Type B pancreatic cell (in vitro differentiated cells): ENCODE data around the gene NR3C1. TPM values are rescaled to one million over a fixed set of nuclear protein-coding genes. Genes with fewer than 3 reads are reported as not detected.

Experiments used
- DNase-seq: peaks from one replicate; pipeline ENCODE4 v3.0.0; 2021; ENCODE audit warnings: mixed read lengths; ENCODE audit not compliant: unreplicated experiment; ENCODE audit errors: extremely low spot score
- H3K27ac Mint-ChIP-seq: 2 replicates; pipeline ENCODE4 v1.8.0; 2021; ENCODE audit warnings: mild to moderate bottlenecking, mixed read lengths
- H3K27me3 Mint-ChIP-seq: 2 replicates; pipeline ENCODE4 v1.8.0; 2021; ENCODE audit warnings: mixed read lengths
- H3K36me3 Mint-ChIP-seq: 2 replicates; pipeline ENCODE4 v1.8.0; 2021; ENCODE audit warnings: mixed read lengths
- H3K4me1 Mint-ChIP-seq: one replicate; pipeline ENCODE4 v1.8.0; 2021; ENCODE audit warnings: mixed read lengths; ENCODE audit not compliant: unreplicated experiment
- H3K4me3 Mint-ChIP-seq: 2 replicates; pipeline ENCODE4 v1.8.0; 2021; ENCODE audit warnings: mild to moderate bottlenecking, mixed read lengths
- H3K9me3 Mint-ChIP-seq: 2 replicates; pipeline ENCODE4 v1.8.0; 2021; ENCODE audit warnings: mixed read lengths
- total RNA-seq: library from RNA; stranded (reverse); gene quantifications from 2 replicates; pipeline ENCODE4 v1.2.1, GENCODE V29; 2021; ENCODE audit warnings: low replicate concordance
- TF ChIP-seq, protein P1 (sequence below): fragments of 200-600 bp; sonication (generic); conservative IDR thresholded peaks from 2 replicates; pipeline ENCODE4 v1.5.0; 2021; ENCODE audit warnings: antibody characterized with exemption, mild to moderate bottlenecking

Gene NR3C1
- total RNA-seq, 1 donor from 2014 or later: 94.0 TPM

DNA sequence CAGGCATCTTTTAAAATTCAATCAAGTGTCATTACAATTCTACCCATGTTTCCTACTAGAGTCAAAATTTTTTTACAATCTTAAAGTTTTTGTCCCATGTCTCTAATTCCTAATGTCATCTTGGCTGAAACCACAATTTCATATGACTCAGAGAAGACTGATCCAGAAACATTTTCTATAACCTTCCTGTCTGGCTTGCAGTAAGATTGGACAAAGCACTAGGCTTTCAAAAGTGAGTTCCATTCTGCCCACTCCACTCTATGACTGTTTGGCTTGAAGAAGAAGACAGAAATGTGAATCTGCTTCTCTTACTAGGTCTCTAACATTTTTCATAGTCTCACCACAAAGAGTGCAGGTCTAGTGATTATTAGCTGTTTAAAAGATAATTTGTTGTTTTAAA lies 88.8 kb downstream of the NR3C1 start:
- Mint-ChIP-seq H3K27me3 (no peaks in the 10 kb centered on the region), H3K36me3 (peaks cover 31% of the 10 kb centered on the region), H3K27ac (no peak overlapping the region), H3K4me1 (peaks cover 16% of the 10 kb centered on the region), H3K4me3 (no peak overlapping the region), H3K9me3 (no peaks in the 10 kb centered on the region)
- DNase-seq: no peak
- TF ChIP-seq, protein P1, sequence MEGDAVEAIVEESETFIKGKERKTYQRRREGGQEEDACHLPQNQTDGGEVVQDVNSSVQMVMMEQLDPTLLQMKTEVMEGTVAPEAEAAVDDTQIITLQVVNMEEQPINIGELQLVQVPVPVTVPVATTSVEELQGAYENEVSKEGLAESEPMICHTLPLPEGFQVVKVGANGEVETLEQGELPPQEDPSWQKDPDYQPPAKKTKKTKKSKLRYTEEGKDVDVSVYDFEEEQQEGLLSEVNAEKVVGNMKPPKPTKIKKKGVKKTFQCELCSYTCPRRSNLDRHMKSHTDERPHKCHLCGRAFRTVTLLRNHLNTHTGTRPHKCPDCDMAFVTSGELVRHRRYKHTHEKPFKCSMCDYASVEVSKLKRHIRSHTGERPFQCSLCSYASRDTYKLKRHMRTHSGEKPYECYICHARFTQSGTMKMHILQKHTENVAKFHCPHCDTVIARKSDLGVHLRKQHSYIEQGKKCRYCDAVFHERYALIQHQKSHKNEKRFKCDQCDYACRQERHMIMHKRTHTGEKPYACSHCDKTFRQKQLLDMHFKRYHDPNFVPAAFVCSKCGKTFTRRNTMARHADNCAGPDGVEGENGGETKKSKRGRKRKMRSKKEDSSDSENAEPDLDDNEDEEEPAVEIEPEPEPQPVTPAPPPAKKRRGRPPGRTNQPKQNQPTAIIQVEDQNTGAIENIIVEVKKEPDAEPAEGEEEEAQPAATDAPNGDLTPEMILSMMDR: no peak

DNA sequence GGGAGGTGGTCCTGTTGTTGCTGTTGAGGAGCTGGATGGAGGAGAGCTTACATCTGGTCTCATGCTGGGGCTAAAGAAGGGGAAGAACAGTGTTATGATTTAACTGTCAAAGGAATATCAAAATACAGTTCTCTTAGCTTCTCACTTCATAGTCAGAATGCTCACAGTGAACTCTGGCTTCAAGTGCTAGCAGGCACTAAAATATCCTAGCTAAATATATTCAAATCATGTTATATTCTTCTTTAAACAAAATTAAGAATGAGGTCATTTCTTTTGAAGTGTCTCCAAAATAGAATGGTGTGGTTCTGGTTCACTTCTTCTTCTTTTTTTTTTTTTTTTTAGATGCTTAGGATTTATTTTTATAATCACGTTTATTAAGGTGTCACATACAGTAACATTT lies 89.4 kb downstream of the NR3C1 start:
- TF ChIP-seq, protein P1: no peak
- Mint-ChIP-seq H3K27ac (no peak overlapping the region), H3K9me3 (no peaks in the 10 kb centered on the region), H3K27me3 (no peaks in the 10 kb centered on the region), H3K4me1 (peaks cover 11% of the 10 kb centered on the region), H3K36me3 (peaks cover 36% of the 10 kb centered on the region), H3K4me3 (no peak overlapping the region)
- DNase-seq: no peak

DNA sequence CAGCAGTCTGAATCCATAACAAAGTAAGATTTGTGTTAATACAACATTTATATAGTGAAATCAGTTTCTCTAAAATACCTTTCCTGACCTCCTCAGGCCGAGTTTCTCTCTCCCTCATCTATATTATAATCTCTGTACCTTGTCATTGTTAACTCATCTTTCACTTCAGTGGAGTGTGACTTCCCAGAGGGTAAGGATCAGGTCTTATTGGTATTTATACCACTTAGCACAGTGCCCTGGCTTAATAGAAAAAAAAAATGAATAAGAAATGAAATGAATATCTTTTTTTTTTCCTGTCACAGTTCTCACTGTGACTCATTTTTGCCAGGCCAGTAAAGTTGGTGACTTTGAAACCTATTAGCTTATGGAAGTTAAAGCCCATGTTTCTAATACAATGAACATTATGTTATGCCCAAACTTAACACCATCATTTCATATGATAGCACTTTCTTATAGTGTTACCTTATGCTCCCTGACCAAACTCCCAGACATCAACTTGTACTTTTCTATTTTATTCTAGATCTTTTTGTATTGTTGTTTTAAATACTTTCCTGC lies 90.1 kb downstream of the NR3C1 start:
- no peak for DNase-seq
- Mint-ChIP-seq H3K27ac (no peak overlapping the region), H3K36me3 (peaks cover 41% of the 10 kb centered on the region)

DNA sequence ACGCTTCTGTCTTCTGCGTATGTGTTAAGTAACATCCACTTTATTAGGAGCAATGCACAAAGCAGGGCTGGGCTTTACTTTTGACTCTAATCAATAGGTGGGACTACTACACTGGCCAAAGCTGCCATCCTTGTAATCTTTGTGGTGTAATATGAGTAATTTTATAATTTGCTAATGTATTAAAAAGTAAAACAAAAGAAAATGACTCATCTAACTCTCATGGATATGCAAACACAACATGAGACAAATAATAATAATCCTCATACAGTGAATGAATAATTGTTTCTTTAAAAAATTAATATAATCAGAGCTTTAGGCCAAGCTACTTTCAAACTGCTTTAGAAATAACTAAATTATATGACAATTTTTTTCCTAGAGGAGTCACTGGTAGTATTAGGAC lies 90.7 kb downstream of the NR3C1 start:
- peaks cover 43% of the 10 kb centered on the region for H3K36me3 Mint-ChIP-seq
- H3K4me1 Mint-ChIP-seq: peaks cover 9% of the 10 kb centered on the region
- no peak overlapping the region for H3K27ac Mint-ChIP-seq
- TF ChIP-seq, protein P1: no peak
- no peaks in the 10 kb centered on the region for H3K9me3 Mint-ChIP-seq
- H3K27me3 Mint-ChIP-seq: no peaks in the 10 kb centered on the region
- H3K4me3 Mint-ChIP-seq: no peak overlapping the region
- DNase-seq: no peak

More for the DNA sequence above, 90.1 kb downstream of the NR3C1 start:
- TF ChIP-seq, protein P1: no peak
- Mint-ChIP-seq H3K4me1 (peaks cover 9% of the 10 kb centered on the region), H3K27me3 (no peaks in the 10 kb centered on the region), H3K9me3 (no peaks in the 10 kb centered on the region), H3K4me3 (no peak overlapping the region)

DNA sequence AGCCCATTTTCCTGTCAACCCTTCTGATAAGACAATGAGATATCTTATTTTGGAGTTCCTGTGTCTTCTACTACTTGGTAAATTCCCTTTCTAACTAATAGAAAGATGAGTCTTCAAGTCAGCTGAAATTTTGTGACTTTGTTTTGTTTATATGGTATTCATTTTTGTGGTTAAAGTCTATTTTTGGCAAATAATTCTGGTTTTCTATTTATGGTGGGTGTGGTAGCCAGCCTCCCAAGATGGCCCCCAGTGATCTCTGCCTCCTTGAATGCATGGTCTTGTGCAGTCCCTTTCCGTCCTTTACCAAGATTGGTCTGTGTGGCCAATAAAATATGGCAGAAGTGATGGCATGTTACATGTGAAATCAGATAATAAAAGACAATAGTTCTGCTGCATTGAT lies 91.5 kb downstream of the NR3C1 start:
- Mint-ChIP-seq H3K27ac (no peak overlapping the region), H3K36me3 (peaks cover 48% of the 10 kb centered on the region), H3K27me3 (no peaks in the 10 kb centered on the region), H3K9me3 (no peaks in the 10 kb centered on the region), H3K4me1 (peaks cover 3% of the 10 kb centered on the region), H3K4me3 (no peak overlapping the region)
- TF ChIP-seq, protein P1: no peak
- no peak for DNase-seq

DNA sequence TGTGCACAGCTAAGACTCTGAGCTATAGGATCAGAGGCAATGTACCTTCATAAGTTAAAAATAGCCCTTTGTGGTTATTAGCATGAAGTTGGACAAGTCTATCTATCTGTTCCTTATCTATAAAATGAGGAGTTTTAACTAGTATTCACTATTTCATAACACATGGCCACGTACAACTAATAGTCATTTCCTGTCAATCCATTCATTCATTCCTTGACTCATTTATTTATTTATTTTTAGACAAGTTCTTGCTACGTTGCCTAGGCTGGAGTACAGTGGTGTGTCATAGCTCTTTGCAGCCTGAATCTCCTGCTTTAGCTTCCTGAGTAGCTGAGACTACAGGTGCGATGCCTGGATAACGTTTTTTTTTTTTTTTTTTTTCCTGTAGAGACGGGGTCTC lies 92.1 kb downstream of the NR3C1 start:
- Mint-ChIP-seq H3K9me3 (no peaks in the 10 kb centered on the region), H3K4me3 (no peak overlapping the region), H3K4me1 (no peaks in the 10 kb centered on the region), H3K27ac (no peak overlapping the region), H3K36me3 (peaks cover 48% of the 10 kb centered on the region), H3K27me3 (no peaks in the 10 kb centered on the region)
- DNase-seq: no peak
- TF ChIP-seq, protein P1: no peak
